Amniotic epithelial cell (primary cell): ENCODE data around the gene VPS11.

Experiments
- DNase-seq: peaks from one replicate; pipeline ENCODE4 v3.0.0-alpha.2; 2010; ENCODE audit warnings: low read depth

Gene VPS11

GRCh38 chr11:119121008-119121810 is 53.6 kb downstream of the VPS11 start, which contains the start of gene HINFP:
TSS of gene HINFP (plus strand) at chr11:119121580. CDS start at chr11:119126945, 5,365 bp downstream.
- peak; percentile 99 for DNase-seq

- no peak for DNase-seq
These were observed 54.1 kb downstream of the VPS11 start for GRCh38 chr11:119121811-119122124.

GRCh38 chr11:119125821-119126220 is 58.2 kb downstream of the VPS11 start:
- DNase-seq, result no peak

GRCh38 chr11:119126675-119127268 is 59.2 kb downstream of the VPS11 start:
- DNase-seq, result peak; percentile 37

- peak; percentile 83 for DNase-seq
These were observed 63.0 kb downstream of the VPS11 start for GRCh38 chr11:119130662-119131061.
